GM19395 (cell line): Measurements from ENCODE around the gene METTL22.
A peak's percentile ranks its signal among the peaks of the same experiment; 100 is the strongest.
"Not testable (repeated sequence)": the region's sequence is repeated elsewhere in the genome, so short reads cannot be mapped to it uniquely, and the experiment has no call there.

Source experiments
- ATAC-seq: cut with Tn5 transposase; IDR thresholded peaks from one replicate; pipeline ENCODE4 v1.9.1; 2021; ENCODE audit warnings: mild to moderate bottlenecking, moderate library complexity; ENCODE audit not compliant: unreplicated experiment

The METTL22 gene

DNA sequence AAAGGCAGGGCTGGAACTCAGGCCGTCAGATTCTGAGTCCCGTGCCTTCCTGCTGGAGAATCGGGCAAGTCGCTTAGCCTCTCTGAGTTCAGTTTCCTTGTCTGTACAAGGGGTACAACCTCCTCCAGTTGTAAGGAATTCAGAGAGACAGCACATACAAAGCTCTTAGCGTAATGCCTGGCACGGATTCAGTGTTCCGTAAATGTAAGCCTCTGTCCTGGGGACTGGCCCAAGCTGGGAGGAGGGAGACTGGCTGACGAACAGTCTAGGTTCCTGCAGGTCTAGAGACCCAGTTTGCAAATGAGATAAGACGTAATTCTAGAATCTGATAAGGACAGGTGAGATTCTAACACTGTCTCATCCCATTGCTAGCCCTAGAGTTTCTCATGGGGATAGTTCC, 9.9 kb downstream of the METTL22 start:
- no peak for ATAC-seq

DNA sequence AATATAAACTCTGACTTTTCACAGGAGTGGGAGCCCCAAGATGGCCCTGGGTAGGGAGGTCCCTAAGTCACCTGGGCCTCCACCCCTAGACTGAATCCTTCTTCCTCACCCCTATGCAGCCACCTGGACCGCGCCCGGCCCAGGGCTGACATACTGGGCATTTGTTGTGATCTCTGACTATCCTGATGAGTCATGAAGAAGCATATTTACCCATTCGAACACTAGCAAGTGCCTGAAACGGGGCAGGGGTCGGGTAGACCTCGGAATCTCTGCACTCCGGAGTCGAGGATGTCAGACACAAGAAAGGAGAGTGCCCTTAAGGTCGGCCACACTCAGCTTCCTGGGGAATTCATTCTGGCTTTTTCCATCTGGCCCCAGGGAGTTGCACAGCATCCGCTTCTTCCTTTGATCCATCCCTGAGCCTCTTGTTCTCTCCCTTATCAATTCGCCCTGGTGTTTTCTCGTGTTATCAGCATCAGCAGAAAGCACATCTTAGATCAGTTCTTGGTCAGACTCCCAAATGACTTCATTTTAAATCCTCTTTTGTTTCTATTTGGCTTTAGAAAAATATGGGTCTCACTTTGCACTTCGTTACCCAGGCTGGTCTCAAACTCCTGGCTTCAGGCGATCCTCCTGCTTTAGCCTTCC, 10.4 kb downstream of the METTL22 start:
- ATAC-seq: no peak

DNA sequence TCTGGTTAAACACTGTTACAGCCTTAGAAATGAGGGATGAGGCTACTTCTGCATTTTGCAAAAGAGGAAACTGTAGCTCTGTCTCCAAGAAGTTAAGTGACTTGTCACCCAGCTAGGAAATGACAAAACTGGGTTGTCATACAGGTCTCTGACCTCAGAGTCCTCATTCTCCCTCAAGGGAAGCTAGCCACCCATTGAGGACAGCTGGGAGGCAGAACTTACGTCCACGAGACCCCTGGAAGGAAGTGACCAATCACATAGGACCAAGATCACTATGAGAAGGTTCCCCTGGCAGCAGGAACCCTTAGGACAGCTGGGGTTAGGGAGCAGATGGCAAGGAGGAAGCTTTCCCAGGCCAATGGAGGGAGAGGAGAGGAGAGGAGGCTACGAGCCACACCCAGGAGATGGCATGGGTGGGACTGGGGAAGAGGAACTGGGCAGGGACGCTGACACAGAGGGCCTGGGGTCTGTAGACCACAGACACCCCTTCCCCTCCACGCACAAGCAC, 11.2 kb downstream of the METTL22 start:
- ATAC-seq: no peak

DNA sequence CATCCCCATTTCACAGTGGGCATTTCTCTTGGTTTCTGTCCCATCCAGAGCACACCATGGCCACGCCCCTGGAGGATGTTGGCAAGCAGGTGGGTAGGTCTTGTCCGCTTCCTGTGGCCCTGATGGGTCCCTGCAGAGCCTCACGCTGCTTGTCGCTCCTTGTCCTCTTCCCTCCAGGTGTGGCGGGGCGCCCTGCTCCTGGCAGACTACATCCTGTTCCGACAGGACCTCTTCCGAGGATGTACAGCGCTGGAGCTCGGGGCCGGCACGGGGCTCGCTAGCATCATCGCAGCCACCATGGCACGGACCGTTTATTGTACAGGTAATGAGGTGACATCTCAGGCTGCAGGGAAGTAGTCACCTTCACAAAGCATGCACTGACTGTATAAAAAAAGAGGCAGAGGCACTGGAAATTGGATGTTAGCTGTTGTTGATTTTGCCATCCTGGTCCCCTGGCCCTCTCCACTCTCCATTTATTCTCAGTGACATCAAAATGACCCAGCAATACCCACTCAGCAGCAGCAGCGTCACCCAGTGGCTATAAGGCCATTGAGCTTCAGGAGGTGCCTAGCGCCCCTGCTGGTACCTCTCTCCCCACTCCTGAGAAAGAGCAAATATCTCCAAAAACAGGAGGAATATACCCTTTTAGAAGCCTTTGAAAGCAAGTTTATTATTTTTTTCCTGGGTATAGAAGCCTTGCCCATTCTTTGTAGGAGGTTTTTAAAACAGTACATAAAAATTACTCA, 13.7 kb downstream of the METTL22 start:
- ATAC-seq: no peak

DNA sequence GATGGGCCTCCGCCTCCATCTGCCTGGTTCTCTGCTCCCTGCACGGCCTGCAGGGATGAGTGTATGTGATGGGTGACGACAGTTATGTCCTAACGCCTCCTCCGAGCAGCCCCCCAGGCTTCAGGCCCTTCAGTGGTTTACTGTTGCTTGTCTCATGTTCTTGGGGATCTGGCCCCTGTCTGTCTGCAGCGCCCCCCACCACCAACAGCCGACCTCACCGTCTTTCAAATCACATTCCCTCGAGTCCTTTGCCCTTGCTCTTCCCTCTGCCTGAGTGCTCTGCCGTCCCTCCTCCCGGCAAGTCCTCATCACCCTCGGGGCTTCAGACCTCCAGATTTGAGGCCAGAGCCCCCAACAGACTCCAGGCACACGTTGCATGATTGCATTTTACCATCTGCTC, 18.2 kb downstream of the METTL22 start:
- no peak for ATAC-seq

DNA sequence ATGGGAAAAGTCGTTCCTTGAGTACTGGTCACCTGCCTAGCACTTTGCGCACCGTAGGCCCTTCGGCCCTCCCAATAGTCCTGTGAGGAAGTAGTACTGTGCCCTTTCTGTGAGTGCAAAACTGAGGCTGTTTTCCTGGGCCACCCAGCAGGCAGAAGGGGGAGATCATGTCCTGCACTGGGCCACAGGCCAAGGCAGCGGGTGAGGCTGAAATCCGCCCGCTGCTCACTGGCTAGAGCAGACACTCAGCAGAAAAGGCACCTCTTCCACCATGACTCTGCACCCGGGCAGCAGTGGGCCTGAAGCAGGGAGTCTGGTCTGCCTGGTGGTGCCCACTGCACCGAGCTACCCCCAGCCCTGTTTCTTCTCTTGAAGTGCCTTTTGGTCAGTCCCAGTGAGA, 20.2 kb downstream of the METTL22 start:
- ATAC-seq: no peak

DNA sequence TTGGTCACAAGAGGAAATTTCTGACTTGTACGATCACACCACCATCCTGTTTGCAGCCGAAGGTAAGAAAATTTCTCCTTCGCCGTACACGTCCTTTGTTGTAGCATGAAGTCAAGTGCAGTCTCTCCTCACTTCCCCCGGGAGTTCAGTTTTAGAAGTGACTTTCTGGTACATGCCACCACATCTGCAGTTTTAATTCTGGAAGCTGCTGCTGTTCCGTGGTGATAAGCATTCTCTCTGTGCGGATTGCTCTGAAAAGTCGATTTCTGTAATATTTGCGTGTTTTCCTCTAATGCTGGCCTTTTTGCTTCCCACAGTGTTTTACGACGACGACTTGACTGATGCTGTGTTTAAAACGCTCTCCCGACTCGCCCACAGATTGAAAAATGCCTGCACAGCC, 20.6 kb downstream of the METTL22 start:
- ATAC-seq: no peak

DNA sequence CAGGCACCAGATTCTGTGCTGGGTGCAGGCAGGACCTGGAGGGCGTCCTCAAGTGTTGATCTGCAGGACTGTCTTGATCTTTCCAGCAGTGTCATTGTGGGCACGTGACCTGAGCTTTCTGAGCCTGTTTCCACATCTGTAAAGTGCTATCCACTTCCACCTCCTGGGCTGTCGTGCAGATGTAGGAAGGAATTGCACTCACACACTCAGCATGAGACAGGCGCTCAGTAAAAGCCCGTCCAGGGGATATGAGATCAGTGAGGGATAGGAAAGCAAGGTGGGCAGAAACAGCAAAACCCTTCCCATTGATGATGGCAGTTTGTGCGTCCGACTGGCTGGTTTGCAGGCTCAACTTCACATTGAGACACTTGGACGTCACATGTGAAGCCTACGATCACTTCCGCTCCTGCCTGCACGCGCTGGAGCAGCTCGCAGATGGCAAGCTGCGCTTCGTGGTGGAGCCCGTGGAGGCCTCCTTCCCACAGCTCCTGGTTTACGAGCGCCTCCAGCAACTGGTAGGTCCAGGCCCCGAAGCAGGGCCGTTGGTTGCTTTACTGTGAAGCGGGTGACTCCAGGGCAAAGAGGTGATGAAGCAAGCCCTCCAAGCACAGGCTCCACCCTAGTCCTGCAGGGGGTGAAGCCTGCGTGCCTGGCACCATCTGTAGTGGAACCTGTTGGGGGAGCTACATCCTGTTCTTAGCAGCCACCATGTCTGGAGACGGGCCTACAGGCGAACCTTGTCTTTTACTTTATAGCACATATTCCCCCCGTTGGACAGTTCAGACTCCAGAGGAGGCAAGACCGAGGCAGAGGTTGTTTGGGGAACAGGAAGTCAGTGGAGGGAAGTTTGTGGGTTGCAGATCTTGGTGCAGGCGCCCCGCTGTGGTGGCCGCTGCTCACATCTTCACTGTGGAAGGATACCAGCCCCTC, 23.0 kb downstream of the METTL22 start:
- ATAC-seq: no peak

DNA sequence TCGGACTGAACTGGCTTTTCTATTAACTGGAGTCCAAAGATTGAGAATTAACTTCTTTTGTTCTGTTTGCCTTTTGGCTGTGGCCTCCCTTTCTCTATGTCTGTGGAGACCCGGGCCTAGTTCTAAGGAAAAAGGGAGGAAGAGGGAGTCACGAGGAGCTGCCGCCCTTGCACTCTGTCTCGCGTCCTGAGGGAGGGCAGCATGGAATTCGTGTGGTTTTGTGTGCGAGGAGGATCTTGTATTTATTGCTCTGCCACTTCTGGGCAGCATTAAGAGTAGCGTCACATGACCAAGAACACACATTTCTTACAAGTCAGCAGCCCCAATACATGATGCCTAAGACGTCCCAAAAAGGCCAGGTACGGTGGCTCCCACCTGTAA, 23.6 kb downstream of the METTL22 start:
- no peak for ATAC-seq

DNA sequence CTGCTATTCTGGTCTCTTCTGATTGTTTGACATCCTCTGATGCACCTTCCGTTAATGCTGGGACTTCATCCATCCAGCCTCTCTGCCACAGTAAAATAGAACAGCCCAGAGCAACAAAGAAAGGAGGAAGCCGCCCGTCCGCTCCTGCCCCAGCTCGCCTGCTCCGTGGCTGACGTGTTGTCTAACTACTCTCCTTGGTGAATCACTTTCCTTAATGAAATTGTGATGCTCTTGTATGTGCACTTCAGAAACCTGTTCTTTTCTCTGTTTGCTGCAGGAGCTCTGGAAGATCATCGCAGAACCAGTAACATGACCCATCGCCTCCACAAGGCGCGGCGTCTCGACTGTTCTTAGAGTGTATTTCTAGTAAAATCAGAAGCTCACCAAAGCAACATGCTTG, 24.3 kb downstream of the METTL22 start:
- no peak for ATAC-seq

DNA sequence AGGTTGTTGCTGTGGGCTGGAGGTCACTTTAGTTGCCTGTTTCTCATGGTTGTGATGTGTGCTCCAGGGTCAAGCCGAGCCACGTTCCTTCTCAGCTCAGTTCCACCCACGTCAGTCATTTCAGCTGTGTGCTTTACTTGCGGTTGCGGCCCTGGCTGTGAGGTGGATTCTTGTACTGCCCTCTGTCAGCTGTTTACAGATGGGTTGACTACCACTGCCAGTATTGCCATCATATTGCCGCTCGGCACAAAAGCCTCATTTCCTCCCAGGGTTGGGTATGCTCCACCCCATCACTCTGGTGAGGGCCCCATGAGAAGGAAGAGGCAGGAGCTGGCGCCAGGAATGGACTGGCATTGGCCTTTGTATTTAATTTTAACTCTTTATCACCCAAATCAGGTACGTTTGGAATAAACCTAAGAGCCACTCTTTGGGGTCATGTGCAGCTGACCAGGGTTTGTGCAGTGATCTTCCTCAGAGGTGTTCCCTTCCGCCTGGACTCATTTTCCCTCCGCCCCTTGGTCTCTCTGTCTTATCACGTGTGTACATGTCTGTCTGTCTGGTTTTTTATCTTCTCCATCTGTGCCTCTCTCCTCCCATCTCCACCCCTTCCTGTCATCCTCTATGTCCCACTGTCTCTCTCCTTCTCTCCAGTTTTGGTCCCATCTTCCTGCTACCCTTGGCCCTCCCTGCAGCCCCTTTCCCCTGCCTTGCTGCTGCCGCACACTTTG, 25.0 kb downstream of the METTL22 start:
- no peak for ATAC-seq

DNA sequence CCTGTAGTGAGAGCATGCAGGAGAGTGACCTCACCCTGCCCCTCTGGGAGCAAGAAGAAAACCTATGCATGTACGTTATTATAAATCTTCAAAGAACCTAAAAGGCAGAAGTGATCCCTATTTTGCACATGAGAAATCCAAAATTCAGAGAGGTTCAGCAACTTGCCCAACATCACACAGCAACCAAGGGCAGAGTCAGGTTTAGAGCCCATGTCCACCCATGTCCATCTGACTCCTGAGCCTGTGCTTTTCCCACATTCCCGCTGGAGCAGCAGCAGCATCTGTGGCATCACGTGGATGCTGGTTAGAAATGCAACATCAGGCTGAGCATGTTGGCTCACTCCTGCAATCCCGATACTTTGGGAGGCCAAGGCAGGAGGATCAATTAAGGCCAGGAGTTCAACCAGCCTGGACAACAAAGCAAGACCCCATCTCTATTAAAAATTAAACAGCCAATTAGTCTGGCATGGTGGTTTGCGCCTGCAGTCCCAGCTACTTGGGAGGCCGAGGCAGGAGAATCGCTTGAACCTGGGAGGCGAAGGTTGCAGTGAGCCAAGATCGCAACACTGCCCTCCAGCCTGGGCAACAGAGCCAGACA, 26.3 kb downstream of the METTL22 start:
- no peak for ATAC-seq

DNA sequence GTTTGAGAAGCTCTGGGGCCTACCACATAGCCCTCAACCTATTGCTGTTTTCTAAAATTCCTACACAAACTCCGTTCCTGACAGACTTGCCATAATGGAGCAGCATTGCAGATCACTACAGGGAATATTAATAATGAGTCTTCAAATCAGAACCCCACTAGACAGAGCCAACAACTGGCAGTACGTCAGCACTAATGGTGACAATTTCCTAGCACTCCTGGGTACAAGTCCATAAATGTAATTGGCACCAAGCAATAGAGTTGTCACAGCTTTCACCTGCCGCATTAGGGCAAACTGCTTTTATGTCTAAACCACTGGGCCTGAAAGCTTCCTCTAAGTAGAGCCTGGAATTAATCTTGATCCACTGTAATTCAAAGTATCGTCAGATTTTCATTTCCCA, 27.4 kb downstream of the METTL22 start:
- ATAC-seq: no peak

DNA sequence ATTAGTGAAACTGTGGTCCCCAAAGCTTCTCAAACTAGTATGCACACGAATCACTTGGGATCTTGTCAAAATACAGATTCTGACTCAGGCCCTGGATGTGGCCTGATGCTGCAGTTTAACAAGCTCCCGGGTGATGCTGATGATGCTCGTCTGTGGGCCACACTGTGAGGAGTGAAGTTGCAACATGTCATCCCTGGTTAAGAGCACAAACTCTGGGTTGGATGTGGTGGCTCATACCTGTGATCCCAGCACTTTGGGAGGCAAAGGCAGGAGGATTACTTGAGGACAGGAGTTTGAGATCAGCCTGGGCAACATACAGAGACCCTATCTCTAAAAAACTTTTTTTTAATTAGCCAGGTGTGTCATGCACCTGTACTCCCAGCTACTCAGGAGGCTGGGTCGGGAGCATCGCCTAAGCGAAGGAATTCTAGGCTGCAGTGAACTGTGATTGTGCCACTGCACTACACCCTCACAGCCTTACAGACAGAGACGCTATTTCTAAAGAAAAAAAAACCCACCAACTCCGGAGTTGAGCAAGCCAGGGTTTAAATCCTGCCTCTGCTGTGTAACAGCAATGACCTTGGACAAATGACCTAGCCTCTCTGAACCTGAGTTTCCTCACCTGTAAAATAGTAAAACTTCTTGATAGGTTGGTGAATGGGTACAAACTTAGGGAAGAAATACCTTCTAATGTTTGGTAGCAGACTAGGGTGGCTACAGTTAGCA, 28.5 kb downstream of the METTL22 start:
- no peak for ATAC-seq

DNA sequence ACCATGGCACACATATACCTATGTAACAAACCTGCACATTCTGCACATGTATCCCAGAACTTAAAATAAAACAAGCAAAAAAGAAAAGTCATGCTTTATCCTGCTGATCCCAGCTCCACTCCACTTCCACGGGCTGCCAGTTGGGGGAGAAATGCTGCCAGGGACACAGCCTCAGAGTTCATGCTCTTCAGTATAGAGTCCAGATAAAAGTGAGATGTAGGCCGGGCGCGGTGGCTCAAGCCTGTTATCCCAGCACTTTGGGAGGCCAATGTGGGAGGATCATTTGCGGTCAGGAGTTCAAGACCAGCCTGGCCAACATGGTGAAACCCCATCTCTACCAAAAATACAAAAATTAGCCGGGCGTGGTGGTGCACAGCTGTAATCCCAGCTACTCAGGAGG, 30.5 kb downstream of the METTL22 start:
- ATAC-seq: not testable (repeated sequence)

DNA sequence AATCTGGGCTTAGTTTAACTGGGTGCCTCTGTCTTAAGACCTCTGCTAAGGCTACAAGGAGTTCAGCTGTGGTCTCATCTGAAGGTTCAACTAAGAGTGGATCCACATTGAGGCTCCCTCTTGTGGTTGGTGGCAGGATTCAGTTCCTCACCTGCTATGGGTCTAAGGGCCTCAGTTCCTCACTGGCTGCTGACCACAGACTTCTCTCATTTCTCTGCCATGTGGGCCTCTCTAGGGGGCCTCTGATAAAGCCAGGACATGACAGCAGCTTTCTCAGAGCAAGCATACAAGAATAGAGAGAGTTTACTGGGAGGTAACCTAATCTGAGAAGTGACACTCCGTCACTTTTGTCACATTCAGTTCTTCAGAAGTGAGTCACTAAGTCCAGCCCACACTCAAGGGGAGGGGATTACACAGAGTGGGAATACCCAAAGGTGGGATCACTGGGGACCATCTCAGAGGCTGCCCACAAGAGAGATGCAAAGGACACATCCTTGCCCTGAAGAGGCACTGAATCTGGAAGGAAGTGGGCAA, 33.8 kb downstream of the METTL22 start:
- peak; percentile 82 for ATAC-seq

DNA sequence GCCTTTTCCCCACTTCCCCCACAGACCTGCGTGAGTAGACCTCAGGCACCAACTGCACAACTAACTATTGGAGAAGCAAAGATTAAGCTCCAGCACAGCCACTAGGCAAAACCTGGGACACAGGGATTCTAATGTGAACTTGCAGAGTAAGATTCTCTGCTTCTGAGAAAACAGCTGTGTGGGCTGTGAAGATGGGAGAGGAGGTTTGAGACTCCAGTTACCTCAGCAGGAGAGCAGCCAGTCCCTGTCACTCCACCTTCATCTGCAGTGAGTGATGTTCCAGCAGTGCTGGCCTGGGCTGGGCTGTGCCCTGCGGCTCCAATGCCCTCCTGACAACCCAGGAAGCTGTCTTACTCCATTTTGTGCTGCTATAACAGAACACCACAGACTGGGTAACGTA, 34.9 kb downstream of the METTL22 start:
- no peak for ATAC-seq

DNA sequence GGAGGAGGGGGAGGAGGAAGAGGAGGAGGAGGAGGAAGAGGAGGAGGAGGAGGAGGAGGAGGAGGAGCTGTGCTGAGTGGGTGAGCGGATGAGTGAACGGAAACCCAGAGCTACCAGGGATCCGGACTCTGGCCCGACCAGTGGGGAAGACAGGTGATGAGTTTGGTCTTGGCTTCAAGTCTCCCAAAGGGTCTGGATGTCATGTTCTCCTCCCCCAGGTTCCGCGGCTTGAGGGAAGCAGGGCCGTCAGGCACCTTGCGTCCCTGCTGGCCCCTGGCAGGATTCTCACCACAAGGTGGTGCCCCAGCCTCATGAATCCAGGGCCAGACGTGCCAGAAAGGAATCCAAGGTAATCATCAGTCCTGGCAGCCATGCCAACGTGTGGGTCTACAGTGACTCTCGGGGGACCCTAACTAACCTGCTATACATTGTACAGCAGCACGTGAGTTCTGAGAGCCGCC, 39.4 kb downstream of the METTL22 start:
- no peak for ATAC-seq

DNA sequence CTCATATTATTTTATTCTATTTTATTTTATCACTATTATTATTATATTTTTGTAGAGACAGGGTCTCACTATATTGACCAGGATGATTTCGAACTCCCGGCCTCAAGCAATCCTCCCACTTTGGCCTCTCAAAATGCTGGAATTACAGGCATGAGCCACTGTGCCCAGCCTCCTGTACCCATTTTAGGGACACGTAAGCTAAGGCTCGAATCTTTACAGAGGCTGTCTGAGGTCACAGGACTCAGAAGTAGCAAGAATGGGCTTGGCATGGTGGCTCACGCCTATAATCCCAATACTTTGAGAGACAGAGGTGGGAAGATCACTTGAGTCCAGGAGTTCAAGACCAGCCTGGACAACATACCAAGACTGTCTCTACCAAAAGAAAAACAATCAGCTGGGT, 40.2 kb downstream of the METTL22 start:
- ATAC-seq: no peak
